GM19238 (cell line): Measurements from ENCODE around the gene CAMSAP1.

Experiments used
- DNase-seq: peaks from one replicate; pipeline ENCODE4 v3.0.0; 2011; ENCODE audit warnings: low spot score; ENCODE audit not compliant: insufficient read length

Gene CAMSAP1

GRCh38 chr9:135840107-135840506 is 67.2 kb downstream of the CAMSAP1 start:
- no peak for DNase-seq

- DNase-seq, result no peak
Observed at GRCh38 chr9:135839516-135839915, 67.8 kb downstream of the CAMSAP1 start.

GRCh38 chr9:135835131-135835530 is 72.2 kb downstream of the CAMSAP1 start:
- DNase-seq, result no peak

GRCh38 chr9:135833864-135834263 is 73.5 kb downstream of the CAMSAP1 start:
- no peak for DNase-seq

GRCh38 chr9:135830496-135830895 is 76.8 kb downstream of the CAMSAP1 start:
- DNase-seq, result no peak

- DNase-seq, result no peak
Observed at GRCh38 chr9:135828656-135829055, 78.7 kb downstream of the CAMSAP1 start.

- DNase-seq, result no peak
Observed at GRCh38 chr9:135827866-135828580, 79.3 kb downstream of the CAMSAP1 start.

GRCh38 chr9:135827301-135827700 is 80.0 kb downstream of the CAMSAP1 start:
- no peak for DNase-seq

GRCh38 chr9:135826188-135826545 is 81.2 kb downstream of the CAMSAP1 start:
- no peak for DNase-seq

- DNase-seq, result no peak
Observed at GRCh38 chr9:135825435-135826187, 81.7 kb downstream of the CAMSAP1 start.

- DNase-seq, result no peak
Observed at GRCh38 chr9:135823036-135823435, 84.3 kb downstream of the CAMSAP1 start.

GRCh38 chr9:135822374-135822755 is 85.0 kb downstream of the CAMSAP1 start:
- no peak for DNase-seq

GRCh38 chr9:135821733-135822373 is 85.5 kb downstream of the CAMSAP1 start:
- DNase-seq, result no peak

GRCh38 chr9:135821116-135821515 is 86.2 kb downstream of the CAMSAP1 start:
- no peak for DNase-seq

GRCh38 chr9:135820661-135821060 is 86.7 kb downstream of the CAMSAP1 start:
- no peak for DNase-seq

GRCh38 chr9:135819905-135820304 is 87.4 kb downstream of the CAMSAP1 start:
- no peak for DNase-seq

GRCh38 chr9:135818718-135819475 is 88.4 kb downstream of the CAMSAP1 start:
- DNase-seq, result no peak

GRCh38 chr9:135817951-135818717 is 89.2 kb downstream of the CAMSAP1 start:
- no peak for DNase-seq

- no peak for DNase-seq
Observed at GRCh38 chr9:135816651-135816970, 90.7 kb downstream of the CAMSAP1 start.

GRCh38 chr9:135815830-135816650 is 91.3 kb downstream of the CAMSAP1 start:
- no peak for DNase-seq
